ENCODE data around the gene PCDHA3. TPM values are rescaled to one million over a fixed set of nuclear protein-coding genes. Genes with fewer than 3 reads are reported as not detected.

The PCDHA3 gene
- total and polyA plus RNA-seq, 2 of the 4 experiments (the other 2 are of a cell fraction) = under 0.01 to 0.03 TPM

DNA sequence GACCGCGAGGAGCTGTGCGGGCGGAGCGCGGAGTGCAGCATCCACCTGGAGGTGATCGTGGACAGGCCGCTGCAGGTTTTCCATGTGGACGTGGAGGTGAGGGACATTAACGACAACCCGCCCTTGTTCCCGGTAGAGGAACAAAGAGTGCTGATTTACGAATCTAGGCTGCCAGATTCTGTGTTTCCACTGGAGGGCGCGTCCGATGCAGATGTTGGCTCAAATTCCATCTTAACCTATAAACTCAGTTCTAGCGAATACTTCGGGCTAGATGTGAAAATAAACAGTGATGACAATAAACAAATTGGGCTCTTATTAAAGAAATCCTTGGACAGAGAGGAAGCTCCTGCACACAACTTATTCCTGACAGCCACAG is 27.5 kb downstream of the PCDHA3 start:
- peaks cover 12% of the 10 kb centered on the region for H3K9me3 ChIP-seq (ENCODE audit: control insufficient read depth, insufficient read depth, low read length)
- no peak overlapping the region for H2AK9ac ChIP-seq (replicated peaks; ENCODE audit: low read depth, low read length, poor library complexity)
- no peaks in the 10 kb centered on the region for H3K79me1 ChIP-seq (ENCODE audit: low read depth in 1 of 2, low read length in 2 of 2)
- H2AK5ac ChIP-seq (ENCODE audit: low read depth, low read length) = no peak overlapping the region
- no peaks in the 10 kb centered on the region for H3K36me3 ChIP-seq (ENCODE audit: control insufficient read depth, insufficient read depth, low read length)
- H3K4me2 ChIP-seq (ENCODE audit: low read depth, low read length) = no peak overlapping the region
- no peaks in the 10 kb centered on the region for H3K4me1 ChIP-seq (ENCODE audit: control insufficient read depth, insufficient read depth, low read length)
- H4K20me1 ChIP-seq (ENCODE audit: insufficient read depth, low read length) = no peaks in the 10 kb centered on the region
- ChIA-PET POLR2A (ENCODE audit: unreplicated experiment) (no interaction called here), CTCF (no interaction called here)
- H2BK15ac ChIP-seq (ENCODE audit: low read depth, low read length) = no peak overlapping the region
- no peak overlapping the region for H2BK120ac ChIP-seq (ENCODE audit: low read depth, low read length)
- no peak for TF ChIP-seq SMC3 (IDR thresholded peaks at IDR 0.05; ENCODE audit: low read depth, low read length)
- TF ChIP-seq, protein P1, sequence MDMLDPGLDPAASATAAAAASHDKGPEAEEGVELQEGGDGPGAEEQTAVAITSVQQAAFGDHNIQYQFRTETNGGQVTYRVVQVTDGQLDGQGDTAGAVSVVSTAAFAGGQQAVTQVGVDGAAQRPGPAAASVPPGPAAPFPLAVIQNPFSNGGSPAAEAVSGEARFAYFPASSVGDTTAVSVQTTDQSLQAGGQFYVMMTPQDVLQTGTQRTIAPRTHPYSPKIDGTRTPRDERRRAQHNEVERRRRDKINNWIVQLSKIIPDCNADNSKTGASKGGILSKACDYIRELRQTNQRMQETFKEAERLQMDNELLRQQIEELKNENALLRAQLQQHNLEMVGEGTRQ (IDR thresholded peaks at IDR 0.05; ENCODE audit: low read depth, low read length) = no peak
- TF ChIP-seq BHLHE40 (IDR thresholded peaks at IDR 0.05; ENCODE audit: low read depth, low read length) = no peak
- TF ChIP-seq RFX5 (IDR thresholded peaks at IDR 0.05; ENCODE audit: low read depth, low read length) = no peak
- TF ChIP-seq, protein P2, sequence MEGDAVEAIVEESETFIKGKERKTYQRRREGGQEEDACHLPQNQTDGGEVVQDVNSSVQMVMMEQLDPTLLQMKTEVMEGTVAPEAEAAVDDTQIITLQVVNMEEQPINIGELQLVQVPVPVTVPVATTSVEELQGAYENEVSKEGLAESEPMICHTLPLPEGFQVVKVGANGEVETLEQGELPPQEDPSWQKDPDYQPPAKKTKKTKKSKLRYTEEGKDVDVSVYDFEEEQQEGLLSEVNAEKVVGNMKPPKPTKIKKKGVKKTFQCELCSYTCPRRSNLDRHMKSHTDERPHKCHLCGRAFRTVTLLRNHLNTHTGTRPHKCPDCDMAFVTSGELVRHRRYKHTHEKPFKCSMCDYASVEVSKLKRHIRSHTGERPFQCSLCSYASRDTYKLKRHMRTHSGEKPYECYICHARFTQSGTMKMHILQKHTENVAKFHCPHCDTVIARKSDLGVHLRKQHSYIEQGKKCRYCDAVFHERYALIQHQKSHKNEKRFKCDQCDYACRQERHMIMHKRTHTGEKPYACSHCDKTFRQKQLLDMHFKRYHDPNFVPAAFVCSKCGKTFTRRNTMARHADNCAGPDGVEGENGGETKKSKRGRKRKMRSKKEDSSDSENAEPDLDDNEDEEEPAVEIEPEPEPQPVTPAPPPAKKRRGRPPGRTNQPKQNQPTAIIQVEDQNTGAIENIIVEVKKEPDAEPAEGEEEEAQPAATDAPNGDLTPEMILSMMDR (conservative IDR thresholded peaks at IDR 0.05; ENCODE audit: low read depth, low read length) = no peak
- TF ChIP-seq ELK1 (IDR thresholded peaks at IDR 0.05; ENCODE audit: borderline replicate concordance, low read depth, low read length) = no peak
- no peak for TF ChIP-seq POLR2A (IDR thresholded peaks at IDR 0.05; ENCODE audit: low read depth, low read length)
- no peak for TF ChIP-seq RAD21 (IDR thresholded peaks at IDR 0.05; ENCODE audit: low read length)
- TF ChIP-seq MAFK (IDR thresholded peaks at IDR 0.05; ENCODE audit: low read depth, low read length) = no peak
- no peak for TF ChIP-seq MAZ (IDR thresholded peaks at IDR 0.05; ENCODE audit: borderline replicate concordance, low read depth, low read length)
- TF ChIP-seq FOS (IDR thresholded peaks at IDR 0.05; ENCODE audit: low read depth, low read length) = no peak
- no peak for TF ChIP-seq CEBPB (IDR thresholded peaks at IDR 0.05; ENCODE audit: low read depth, low read length)
- TF ChIP-seq RCOR1 (IDR thresholded peaks at IDR 0.05; ENCODE audit: insufficient replicate concordance, low read length) = no peak
- no TSS peak for BruUV-seq (replicated peaks)
- no peak overlapping the region for H4K8ac ChIP-seq (ENCODE audit: low read depth in 2 of 2, low read length in 2 of 2)
- H2AFZ ChIP-seq (replicated peaks; ENCODE audit: low read length, poor library complexity) = no peak overlapping the region
- H3K56ac ChIP-seq (ENCODE audit: extremely low read depth, insufficient read depth, low read length) = no peak overlapping the region
- no CpG with 5 or more reads among the region's 18 CpGs for WGBS, 2 experiments (ENCODE audit: extremely low coverage in 2 of 2, insufficient read length in 1 of 2)
- in situ Hi-C loops (cut with MboI; ENCODE audit: low sequenced_read_pairs) (no loop called here), dilution Hi-C loops (cut with HindIII; ENCODE audit: low sequenced_read_pairs, unreplicated experiment) (no loop called here), intact Hi-C loops (cut with micrococcal nuclease) (no loop called here)
- H3K27me3 ChIP-seq (ENCODE audit: control insufficient read depth, insufficient read depth, low read length) = no peaks in the 10 kb centered on the region
- no peak overlapping the region for H3K27ac ChIP-seq (ENCODE audit: insufficient read depth, low read length)
- no peak overlapping the region for H3K4ac ChIP-seq (ENCODE audit: low read depth, low read length)
- DNase-seq (no peak), ATAC-seq (ENCODE audit: low read depth) (no peak)
- no peak overlapping the region for H3K4me3 ChIP-seq (ENCODE audit: insufficient read depth, low read depth, low read length)
- no peak overlapping the region for H4K5ac ChIP-seq (ENCODE audit: low read depth, low read length)
- H2BK20ac ChIP-seq (ENCODE audit: low read depth, low read length) = no peak overlapping the region
- H3K9ac ChIP-seq (ENCODE audit: low read depth, low read length) = no peak overlapping the region
- no peak overlapping the region for H3K14ac ChIP-seq (replicated peaks; ENCODE audit: low read depth, low read length)
- H3K18ac ChIP-seq (ENCODE audit: low read depth, low read length) = no peak overlapping the region
- H4K91ac ChIP-seq (ENCODE audit: insufficient read depth, low read depth, low read length) = no peak overlapping the region
- no peak overlapping the region for H2BK5ac ChIP-seq (ENCODE audit: low read depth, low read length, poor library complexity, severe bottlenecking)
- no peaks in the 10 kb centered on the region for H3K9me1 ChIP-seq (ENCODE audit: insufficient read depth, low read length)
- no peak overlapping the region for H3K23ac ChIP-seq (ENCODE audit: low read depth, low read length)

All from IMR-90 (cell line).